GM10847 (cell line): ENCODE results near the gene PDLIM5.

Source experiments
- POLR2A ChIP-seq: IDR thresholded peaks from 2 replicates; pipeline ENCODE4 v1.6.1; 2011; ENCODE audit not compliant: insufficient read length; ENCODE audit errors: extremely low read depth

PDLIM5 gene

DNA sequence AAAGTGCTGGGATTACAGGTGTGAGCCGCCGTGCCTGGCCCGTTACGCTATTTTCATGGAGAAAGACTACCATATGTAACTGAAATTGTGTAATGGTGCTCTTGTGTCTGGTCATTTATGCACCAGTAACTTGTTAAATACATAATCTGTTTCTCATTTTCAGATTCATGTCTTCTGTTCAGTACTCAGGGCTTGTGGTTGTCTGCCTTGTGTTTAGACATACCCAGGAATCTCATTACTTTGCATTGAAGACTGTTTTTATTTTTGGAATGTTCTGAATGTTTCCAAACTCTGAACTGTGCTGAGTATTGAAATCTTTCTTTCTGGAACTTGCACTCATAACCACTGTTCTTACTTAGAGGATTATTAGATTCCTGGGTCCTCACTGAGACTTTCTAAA lies 52.8 kb downstream of the PDLIM5 start:
- no peak for TF ChIP-seq POLR2A

DNA sequence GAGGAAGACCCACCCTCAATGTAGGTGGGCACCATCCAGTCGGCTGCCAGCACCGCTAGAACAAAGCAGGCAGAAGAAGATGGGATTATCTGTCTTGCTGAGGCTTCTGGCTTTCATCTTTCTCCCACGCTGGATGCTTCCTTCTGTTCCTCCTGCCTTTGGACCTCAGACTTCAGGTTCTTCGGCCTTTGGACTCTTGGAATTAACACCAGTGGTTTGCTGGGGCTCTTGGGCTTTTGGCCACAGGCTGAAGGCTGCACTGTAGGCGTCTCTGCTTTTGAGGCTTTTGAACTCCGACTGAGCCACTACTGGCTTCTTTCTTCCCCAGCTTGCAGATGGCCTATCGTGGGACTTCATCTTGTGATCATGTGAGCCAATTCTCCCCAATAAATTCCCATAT lies 55.1 kb downstream of the PDLIM5 start:
- no peak for TF ChIP-seq POLR2A

DNA sequence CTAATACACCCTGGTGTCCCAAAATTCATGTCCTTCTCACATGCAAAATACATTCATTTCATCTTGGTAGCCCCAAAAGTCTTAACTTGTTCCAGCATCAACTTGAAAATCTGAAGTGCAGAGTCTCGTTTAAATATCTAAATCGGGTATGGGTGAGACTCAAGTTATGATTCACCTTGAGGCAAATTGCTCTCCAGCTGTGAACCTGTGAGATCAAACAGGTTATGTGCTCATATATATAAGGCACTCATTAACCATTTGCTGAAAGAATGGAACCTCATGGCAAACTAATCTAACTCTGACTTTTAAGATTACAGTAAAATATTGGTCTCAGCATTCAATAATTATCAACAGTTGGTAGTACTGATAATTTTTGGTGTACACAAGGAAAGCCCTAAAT lies 55.5 kb downstream of the PDLIM5 start:
- TF ChIP-seq POLR2A = no peak

DNA sequence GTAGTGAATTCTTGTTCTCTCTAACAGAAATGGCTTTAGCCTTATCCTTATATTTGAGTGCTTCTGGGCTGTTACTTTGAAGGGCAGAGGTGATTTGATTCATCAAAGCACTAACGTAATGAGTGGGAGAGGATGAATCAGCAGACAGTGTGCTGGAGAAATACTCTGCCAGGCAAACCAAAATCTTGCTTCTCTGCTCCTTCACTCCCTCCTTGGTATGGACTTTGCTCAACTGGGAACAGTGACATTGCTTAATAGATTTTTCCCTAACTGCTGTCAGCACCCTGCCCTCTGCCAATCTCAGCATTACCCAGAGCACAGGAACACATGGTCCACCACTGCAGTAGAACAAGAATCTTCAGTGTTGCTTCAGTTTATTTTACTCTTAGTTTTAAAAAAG lies 56.0 kb downstream of the PDLIM5 start:
- TF ChIP-seq POLR2A = no peak

DNA sequence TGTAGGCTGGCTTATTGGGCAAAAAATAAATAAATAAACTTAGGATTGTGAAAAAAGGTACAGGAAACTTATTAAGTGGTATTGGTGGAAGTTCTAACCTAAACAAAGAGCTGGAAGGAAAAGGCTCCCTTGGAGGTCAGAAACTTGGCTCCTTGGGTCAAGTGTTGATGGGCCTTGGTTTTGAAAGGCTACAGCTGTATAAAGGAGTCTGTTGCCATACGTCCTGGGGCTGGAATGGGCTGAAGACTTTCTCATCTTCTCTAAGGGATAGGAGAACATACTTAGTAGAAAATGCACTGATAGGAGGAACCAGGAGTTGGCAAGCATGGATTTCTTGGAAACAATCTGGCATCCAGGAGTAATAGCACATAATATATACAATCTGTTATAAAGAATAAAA lies 56.6 kb downstream of the PDLIM5 start:
- TF ChIP-seq POLR2A = no peak

DNA sequence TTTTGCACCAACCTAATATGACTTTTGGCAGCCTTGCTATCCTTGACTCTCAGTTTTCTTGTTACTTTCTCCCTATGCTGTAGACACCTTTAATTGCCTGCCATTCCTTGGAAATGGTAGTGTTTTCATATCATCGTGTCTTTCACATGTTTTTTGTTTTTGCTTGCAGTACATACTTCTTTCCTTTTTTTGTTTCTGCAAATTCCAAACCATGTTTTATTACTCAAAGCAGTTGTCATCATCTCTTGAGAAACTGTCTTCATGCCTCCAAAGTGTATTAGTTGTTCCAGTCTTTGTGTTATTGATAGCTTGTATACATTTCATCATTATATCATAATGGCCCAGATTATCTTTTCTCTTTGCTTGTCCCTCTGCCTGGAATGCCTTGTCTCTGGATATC lies 57.1 kb downstream of the PDLIM5 start:
- no peak for TF ChIP-seq POLR2A

DNA sequence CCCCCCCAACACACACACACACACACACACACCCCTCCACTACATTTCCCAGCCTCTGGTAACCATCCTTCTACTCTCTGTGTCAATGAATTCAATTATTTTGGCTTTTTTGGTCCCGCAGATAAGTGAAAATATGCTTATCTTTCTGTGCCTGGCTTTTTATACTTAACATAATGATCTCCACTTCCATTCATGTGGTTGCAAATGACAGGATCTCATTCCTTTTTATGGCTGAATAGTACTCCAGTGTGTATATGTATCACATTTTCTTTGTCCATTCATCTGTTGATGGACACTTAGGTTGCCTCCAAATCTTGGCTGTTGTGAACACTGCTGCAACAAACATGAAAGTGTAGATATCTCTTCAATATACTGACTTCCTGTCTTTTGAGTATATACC lies 59.8 kb downstream of the PDLIM5 start:
- no peak for TF ChIP-seq POLR2A

DNA sequence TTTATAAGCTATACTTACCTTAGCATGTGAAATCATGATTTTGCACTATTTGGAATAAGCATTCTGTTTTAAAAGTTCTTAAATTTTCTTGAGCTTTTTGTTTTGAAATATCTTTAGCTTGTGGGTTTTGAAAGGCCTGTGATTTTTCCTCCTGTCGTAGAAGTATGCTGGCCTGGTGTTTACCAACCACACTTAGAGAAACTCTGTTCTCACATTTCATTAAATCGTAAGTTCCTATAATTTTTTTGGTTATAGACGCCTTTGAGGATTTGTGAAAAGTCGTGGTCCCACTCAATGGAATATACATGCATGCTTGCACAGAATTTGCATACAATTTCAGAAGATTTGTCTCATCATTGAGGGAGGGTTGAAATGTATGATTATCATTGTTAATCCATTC lies 63.6 kb downstream of the PDLIM5 start:
- TF ChIP-seq POLR2A = no peak

DNA sequence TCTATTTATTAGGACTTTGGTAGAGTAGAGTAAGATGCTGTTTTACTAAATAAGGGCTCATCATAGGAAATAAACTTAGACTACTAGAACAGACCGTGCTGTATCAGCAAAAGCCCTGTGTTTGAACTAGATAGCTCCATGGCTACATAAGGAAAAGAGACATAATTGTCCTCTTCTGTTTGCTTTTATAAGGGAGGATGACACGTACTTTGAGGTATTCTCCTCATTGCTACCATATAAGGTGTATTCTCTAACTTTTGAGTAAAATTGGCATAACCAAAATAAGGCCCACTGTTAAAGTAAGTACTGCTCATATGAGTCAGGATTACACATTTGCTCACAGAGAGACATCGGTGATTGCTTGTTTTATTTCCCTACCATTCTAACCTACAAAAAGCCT lies 64.3 kb downstream of the PDLIM5 start:
- TF ChIP-seq POLR2A = no peak

DNA sequence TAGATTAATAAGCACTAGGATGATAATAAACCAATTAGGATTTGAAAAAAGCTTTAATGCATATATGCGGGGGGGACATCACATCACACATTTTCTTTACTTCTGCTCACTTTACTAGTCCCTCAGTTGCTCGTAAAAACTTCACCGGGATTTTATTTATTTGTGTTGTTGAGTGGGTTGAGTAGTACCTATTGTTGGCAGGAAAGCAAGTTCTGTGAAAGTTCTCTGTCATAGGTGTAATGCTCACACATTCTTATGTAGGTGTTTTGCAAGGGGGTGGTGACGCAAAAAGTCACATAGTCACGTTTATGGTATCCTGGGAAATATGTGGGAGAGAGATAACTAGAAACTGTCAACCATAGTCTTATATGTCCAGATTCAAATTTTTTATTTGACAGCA lies 65.3 kb downstream of the PDLIM5 start:
- no peak for TF ChIP-seq POLR2A

DNA sequence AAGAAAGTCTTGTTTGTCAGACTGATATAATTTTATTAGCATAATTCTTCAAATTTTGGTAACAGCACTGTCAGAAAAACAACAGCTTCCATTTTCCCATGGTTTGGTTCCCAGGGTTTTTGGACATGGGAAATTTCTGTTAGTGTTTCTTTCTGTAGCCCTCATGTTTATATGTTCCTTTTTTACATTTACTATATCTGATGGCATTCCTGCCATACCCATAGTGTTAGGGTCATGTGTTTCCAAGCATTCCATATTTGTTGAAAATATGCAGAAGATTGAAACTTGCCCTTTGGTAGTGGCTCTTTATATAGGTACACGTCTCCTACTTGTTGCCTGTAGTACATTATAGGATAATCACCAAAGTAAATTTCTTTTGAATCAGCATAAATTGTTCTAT lies 65.8 kb downstream of the PDLIM5 start:
- TF ChIP-seq POLR2A = no peak

DNA sequence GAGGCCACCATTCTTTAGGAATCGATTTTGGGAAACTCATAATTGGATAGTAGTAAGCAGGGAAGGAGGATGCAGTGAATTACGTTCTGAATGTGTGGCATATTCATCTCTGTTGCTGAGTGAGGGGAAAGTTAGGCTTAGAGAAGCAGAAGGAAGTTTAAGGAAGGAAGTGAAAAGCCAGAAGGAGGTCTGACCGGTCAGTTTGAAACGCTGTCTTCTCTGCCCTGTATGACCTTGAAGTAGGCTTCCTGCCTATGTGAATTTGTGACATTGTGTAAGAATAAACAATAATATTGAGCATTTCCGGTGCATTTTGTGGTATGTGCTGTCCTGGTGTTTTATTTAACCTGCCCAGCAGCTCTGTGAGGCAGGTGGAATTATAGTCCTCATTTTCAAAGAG lies 67.3 kb downstream of the PDLIM5 start:
- no peak for TF ChIP-seq POLR2A

DNA sequence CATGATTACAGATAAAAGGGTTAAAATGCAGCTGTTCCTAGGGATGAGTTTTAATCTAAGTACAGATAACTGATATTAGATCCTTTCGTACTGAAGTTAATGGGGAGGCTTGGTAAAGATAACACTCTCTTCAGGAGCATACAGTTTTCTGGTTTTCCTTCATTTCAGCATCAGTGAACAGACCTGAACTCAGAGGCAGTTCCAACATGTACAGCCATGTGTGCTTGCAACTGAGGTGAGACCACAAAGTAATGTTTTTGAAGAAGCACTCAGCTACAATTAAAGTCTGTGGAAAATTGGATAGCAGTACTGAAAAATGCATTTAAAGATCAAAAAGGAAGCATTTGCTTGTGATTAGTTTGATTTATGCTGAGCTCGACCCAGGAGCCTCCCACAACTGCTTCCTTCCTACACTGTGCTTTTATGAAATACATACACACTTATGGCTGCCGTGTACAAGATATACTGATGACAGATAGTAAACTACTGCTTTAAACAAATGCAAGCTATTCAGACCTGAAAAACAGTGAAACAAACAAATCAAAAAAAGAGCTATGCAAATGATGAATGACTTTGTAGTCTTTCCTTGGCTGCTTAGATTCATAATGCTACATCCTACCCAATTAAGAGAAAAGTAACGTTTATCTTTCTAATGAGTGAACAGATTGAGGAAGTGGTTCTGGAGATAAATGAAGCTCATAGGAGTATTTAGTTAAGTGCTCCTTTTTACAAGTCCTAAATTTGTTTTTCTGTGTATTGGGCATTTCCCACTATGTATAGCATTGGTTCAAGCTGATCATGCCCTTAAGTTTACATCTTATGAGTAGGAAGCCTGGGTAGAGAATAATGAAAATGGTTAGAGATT lies 68.4 kb downstream of the PDLIM5 start:
- TF ChIP-seq POLR2A = no peak

DNA sequence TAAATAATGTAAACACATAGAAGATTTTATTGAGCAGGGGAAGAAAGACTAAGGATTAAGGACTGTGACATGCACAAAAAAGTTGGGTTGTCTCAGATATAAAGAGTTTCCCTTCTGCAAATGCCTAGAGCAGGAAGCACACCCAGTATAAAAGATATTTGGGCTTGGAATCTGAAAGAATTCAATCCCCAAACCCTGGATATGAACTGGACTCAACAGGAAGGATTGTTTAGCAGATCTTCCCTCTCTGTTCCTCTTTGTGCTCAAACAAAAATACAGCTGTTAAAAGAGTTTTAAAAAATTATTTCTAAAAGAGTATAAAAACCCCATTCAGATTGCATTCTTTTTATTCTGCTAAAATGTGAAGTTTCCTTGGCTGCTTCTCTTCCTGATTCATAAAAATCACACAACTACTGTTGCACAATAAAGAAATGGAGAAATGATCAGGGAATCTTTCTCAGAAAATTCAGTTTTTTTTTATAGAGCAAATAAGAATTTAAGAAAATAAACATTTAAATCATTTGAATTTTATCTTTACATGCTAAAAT lies 71.4 kb downstream of the PDLIM5 start:
- no peak for TF ChIP-seq POLR2A

DNA sequence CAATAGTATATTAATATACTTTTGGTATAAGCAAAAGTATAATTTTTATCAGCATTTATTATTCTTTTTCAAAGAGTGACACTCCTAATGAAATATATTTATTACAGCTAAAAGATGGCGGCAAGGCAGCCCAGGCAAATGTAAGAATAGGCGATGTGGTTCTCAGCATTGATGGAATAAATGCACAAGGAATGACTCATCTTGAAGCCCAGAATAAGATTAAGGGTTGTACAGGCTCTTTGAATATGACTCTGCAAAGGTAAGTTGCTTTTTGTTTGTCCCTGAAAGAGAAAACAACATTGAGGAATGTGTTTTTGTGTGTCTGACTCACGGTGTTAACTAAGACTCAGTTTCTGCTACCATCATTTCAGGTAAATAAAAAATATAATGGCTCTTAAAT lies 71.9 kb downstream of the PDLIM5 start:
- no peak for TF ChIP-seq POLR2A

DNA sequence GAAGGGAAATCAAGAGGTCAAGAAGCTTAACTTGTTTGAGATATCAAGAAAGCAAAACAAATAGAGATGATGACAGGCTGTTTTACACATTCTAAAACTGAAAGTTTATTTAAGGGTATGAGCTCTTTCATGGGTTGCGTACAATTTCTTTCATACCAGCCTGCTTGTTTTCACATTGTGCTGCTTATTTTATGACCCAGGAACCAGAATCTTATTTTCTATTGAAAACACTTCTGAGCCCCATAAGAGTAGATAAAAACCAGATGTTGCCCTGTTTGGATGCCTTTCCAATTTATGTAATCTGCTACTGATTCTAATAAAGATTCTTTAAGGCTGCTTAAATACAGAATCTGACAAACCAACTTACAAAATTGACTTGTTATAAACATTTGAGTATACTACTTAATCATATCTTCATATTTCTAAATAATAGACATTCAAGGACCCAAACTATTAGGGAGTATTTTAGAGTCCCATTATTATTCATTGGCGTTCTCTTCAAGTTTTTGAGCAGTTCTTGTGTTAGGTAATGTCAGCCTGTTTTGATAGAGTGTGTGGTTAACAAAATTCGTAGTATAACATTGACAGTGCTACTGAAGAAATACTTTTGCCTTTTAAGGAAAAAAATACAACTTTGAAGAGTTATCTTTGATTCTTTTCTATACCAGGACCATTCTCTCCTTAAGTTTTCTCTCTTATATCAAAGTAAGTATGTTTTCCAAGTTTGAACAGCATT lies 74.4 kb downstream of the PDLIM5 start:
- no peak for TF ChIP-seq POLR2A

DNA sequence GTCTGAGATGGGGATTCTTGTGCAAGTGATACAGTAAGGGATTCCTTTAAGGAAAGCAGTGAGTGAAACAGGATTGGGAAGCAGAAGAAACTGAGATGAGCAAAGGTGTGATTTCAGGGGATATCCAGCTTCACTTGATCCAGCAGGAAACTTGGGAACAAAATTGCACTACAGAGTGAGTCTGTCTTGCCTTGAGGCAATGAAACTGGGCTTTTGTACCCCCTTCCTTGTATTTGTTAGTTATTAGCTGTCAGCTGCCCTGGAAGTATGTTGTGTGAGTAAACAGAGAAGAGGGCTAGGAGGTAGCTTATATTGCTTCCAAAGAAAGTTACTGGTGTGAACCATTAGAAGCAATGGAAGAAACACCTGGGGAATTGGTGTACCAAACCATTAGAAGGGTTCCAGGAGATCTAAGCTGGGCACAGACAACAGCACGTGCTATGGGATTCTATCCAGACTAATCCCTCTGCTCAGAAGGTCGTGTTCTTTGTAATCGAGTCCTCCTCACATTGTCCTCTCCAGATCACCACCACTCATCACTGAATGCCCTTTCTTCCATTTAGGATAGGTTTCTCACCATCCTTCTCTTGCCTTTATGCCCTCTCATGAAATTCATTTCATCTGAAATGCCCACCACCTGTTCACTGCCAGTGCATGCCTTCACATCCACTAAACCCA lies 76.0 kb downstream of the PDLIM5 start:
- no peak for TF ChIP-seq POLR2A
